CD14-positive monocyte (primary cell): Measurements from ENCODE around the gene OR6S1. TPM values are rescaled to one million over a fixed set of nuclear protein-coding genes. Genes with fewer than 3 reads are reported as not detected.

ENCODE experiments used
- DNase-seq, 3 donors: peaks; one replicate each; pipeline ENCODE4 v3.0.0-alpha.2; 2011 to 2022
- H2AFZ ChIP-seq: 2 replicates; pipeline ENCODE4 v1.6.0; 2012; ENCODE audit warnings: mild to moderate bottlenecking, low read depth, low read length, inconsistent platforms; ENCODE audit not compliant: insufficient read depth, poor library complexity, severe bottlenecking
- H3K27ac ChIP-seq, 2 donors: 1 replicate in 1 of 2; 2 replicates in 1 of 2; pipeline ENCODE4 v1.5.1; 2012 to 2013; ENCODE audit warnings: low read length in 2 of 2, control low read depth in 1 of 2, inconsistent platforms in 1 of 2, low read depth in 1 of 2, mild to moderate bottlenecking in 1 of 2
- H3K27me3 ChIP-seq, 2 donors: one replicate each; pipeline versions ENCODE4 v1.6.0 to v1.6.1; 2011 to 2013; ENCODE audit warnings: low read length in 2 of 2; ENCODE audit not compliant: control insufficient read depth in 2 of 2, insufficient read depth in 2 of 2
- H3K36me3 ChIP-seq, 2 donors: replicated peaks in 1 of 2; 1 replicate in 1 of 2; 2 replicates in 1 of 2; pipeline versions ENCODE4 v1.5.1 to v1.6.1; 2012 to 2013; ENCODE audit warnings: low read length in 2 of 2, control low read depth in 1 of 2, inconsistent platforms in 1 of 2, mild to moderate bottlenecking in 1 of 2; ENCODE audit not compliant: insufficient read depth in 2 of 2, control insufficient read depth in 1 of 2
- H3K4me1 ChIP-seq, 2 donors: 1 replicate in 1 of 2; 2 replicates in 1 of 2; pipeline versions ENCODE4 v1.5.1 to v1.6.1; 2012 to 2013; ENCODE audit warnings: low read length in 2 of 2, control low read depth in 1 of 2, inconsistent platforms in 1 of 2, mild to moderate bottlenecking in 1 of 2, moderate library complexity in 1 of 2; ENCODE audit not compliant: insufficient read depth in 2 of 2, control insufficient read depth in 1 of 2
- H3K4me2 ChIP-seq: replicated peaks from 2 replicates; pipeline ENCODE3; 2012; ENCODE audit warnings: low read length, moderate library complexity, mild to moderate bottlenecking; ENCODE audit not compliant: poor library complexity, severe bottlenecking; ENCODE audit errors: extremely low read depth
- H3K4me3 ChIP-seq, 3 experiments: fragments of 200-600 bp in 1 of 3; sonication (generic) in 1 of 3; replicated peaks in 1 of 3; 1 replicate in 2 of 3; 2 replicates in 1 of 3; pipeline ENCODE4 v1.5.1; 2011 to 2013; ENCODE audit warnings: low read length in 3 of 3, mild to moderate bottlenecking in 3 of 3, control low read depth in 2 of 3, low read depth in 2 of 3, inconsistent platforms in 1 of 3, moderate library complexity in 1 of 3
- H3K79me2 ChIP-seq: 2 replicates; pipeline ENCODE4 v1.6.0; 2012; ENCODE audit warnings: mild to moderate bottlenecking, control low read depth, inconsistent platforms, low read length, moderate library complexity; ENCODE audit not compliant: insufficient read depth
- H3K9ac ChIP-seq: 2 replicates; pipeline ENCODE4 v1.6.0; 2017; ENCODE audit warnings: low read length, mild to moderate bottlenecking; ENCODE audit not compliant: insufficient read depth, poor library complexity, severe bottlenecking
- H3K9me3 ChIP-seq, 2 donors: replicated peaks in 1 of 2; 1 replicate in 1 of 2; 2 replicates in 1 of 2; pipeline versions ENCODE4 v1.5.1 to v1.6.1; 2012 to 2013; ENCODE audit warnings: low read length in 2 of 2, control low read depth in 1 of 2; ENCODE audit not compliant: control insufficient read depth in 1 of 2, insufficient read depth in 1 of 2
- H4K20me1 ChIP-seq: 2 replicates; pipeline ENCODE4 v1.6.0; 2012; ENCODE audit warnings: mild to moderate bottlenecking, low read length, control low read depth, moderate library complexity; ENCODE audit not compliant: insufficient read depth
- H3K27ac Mint-ChIP-seq, 7 donors: one replicate each; pipeline ENCODE4 v1.8.0; 2020; ENCODE audit warnings: mild to moderate bottlenecking in 7 of 7, mixed read lengths in 7 of 7, moderate library complexity in 6 of 7, inconsistent platforms in 2 of 7
- H3K27me3 Mint-ChIP-seq, 3 donors: one replicate each; pipeline ENCODE4 v1.8.0; 2021 to 2022; ENCODE audit warnings: low read depth in 3 of 3, mild to moderate bottlenecking in 3 of 3, mixed read lengths in 3 of 3, moderate library complexity in 3 of 3, inconsistent platforms in 1 of 3
- H3K36me3 Mint-ChIP-seq, 2 donors: one replicate each; pipeline ENCODE4 v1.8.0; 2020; ENCODE audit warnings: mixed read lengths in 2 of 2, inconsistent platforms in 1 of 2, mild to moderate bottlenecking in 1 of 2
- H3K4me1 Mint-ChIP-seq: one replicate; pipeline ENCODE4 v1.8.0; 2020; ENCODE audit warnings: mild to moderate bottlenecking, mixed read lengths
- H3K4me3 Mint-ChIP-seq, 2 donors: one replicate each; pipeline ENCODE4 v1.8.0; 2020; ENCODE audit warnings: mild to moderate bottlenecking in 2 of 2, mixed read lengths in 2 of 2, moderate library complexity in 1 of 2
- H3K9me3 Mint-ChIP-seq, 7 donors: one replicate each; pipeline ENCODE4 v1.8.0; 2020 to 2022; ENCODE audit warnings: mixed read lengths in 7 of 7, mild to moderate bottlenecking in 6 of 7, moderate library complexity in 6 of 7, inconsistent platforms in 2 of 7
- CTCF ChIP-seq: fragments of 200-600 bp; IDR thresholded peaks from one replicate; pipeline ENCODE4 v1.8.0; 2022; ENCODE audit warnings: antibody characterized with exemption, mild to moderate bottlenecking
- WGBS: methylation state at CpG from one replicate; pipeline ENCODE4 v1.1.5; 2013; ENCODE audit warnings: missing lambda C conversion rate; ENCODE audit not compliant: insufficient coverage; 5-methylcytosine and 5-hydroxymethylcytosine counted together
- intact Hi-C, 2 donors: fragments of 100-400 bp; cut with micrococcal nuclease; formaldehyde crosslinking; loops; one replicate each; pipeline versions ENCODE4 v1.15.0 to v1.15.1; 2023
- polyA plus RNA-seq, 3 donors: library from polyadenylated mRNA; depleted of rRNA in 1 of 3; unstranded in 2 of 3; stranded (reverse) in 1 of 3; fragments of 300-500 nt in 2 of 3; fragments of >200 nt in 1 of 3; fragmentation: Illumina TruSeq in 2 of 3; gene quantifications; 1 replicate in 2 of 3; 2 replicates in 1 of 3; pipeline ENCODE4 v1.2.3, GENCODE V29; 2012 to 2021

OR6S1 gene
- polyA plus RNA-seq, 3 donors, result not detected

- no peak overlapping the region for H2AFZ ChIP-seq
- intact Hi-C loops, result loop anchor here in 1 of 2 donors (10.0 kb wide), 1 partner anchor 169 kb away; the partner anchor contains the start of gene RNASE6
- no peaks in the 10 kb centered on the region for H4K20me1 ChIP-seq
- no peak overlapping the region for H3K27ac ChIP-seq
- no peaks in the 10 kb centered on the region for H3K79me2 ChIP-seq
- 100% methylated on average over 3 of the region's 5 CpGs for WGBS
- DNase-seq, result no peak
- no peak overlapping the region for H3K9ac ChIP-seq
- no peaks in the 10 kb centered on the region for H3K9me3 ChIP-seq
- peaks cover 43 to 48% of the 10 kb centered on the region in 2 donors for H3K4me1 ChIP-seq
- Mint-ChIP-seq H3K9me3 (no peaks in the 10 kb centered on the region), H3K4me1 (peaks cover 21% of the 10 kb centered on the region), H3K36me3 (no peaks in the 10 kb centered on the region), H3K4me3 (no peak overlapping the region), H3K27ac (no peak overlapping the region), H3K27me3 (no peaks in the 10 kb centered on the region)
- no peaks in the 10 kb centered on the region for H3K27me3 ChIP-seq
- H3K4me3 ChIP-seq, result no peak overlapping the region
- no peak for TF ChIP-seq CTCF
- no peak overlapping the region for H3K4me2 ChIP-seq
- no peaks in the 10 kb centered on the region for H3K36me3 ChIP-seq
These were observed 25.5 kb downstream of the OR6S1 start for GRCh38 chr14:20615996-20616395.

GRCh38 chr14:20614038-20614840 lies 27.3 kb downstream of the OR6S1 start:
- H3K4me2 ChIP-seq, result peak overlapping the region; percentile 70
- H3K27me3 ChIP-seq, result no peaks in the 10 kb centered on the region
- H3K9me3 ChIP-seq, result no peaks in the 10 kb centered on the region
- H3K4me3 ChIP-seq, result peak overlapping the region; percentile 45 to 69 (median 58)
- no peak for TF ChIP-seq CTCF
- no peaks in the 10 kb centered on the region for H3K79me2 ChIP-seq
- no peaks in the 10 kb centered on the region for H4K20me1 ChIP-seq
- intact Hi-C loops, result loop anchor here in 1 of 2 donors (5.0 to 10.0 kb wide), 3 partner anchors 171 to 272 kb away; partner anchors contain the start of genes PARP2 and RNASE6
- peaks cover 21% of the 10 kb centered on the region for H3K4me1 Mint-ChIP-seq
- H3K27me3 Mint-ChIP-seq, result no peaks in the 10 kb centered on the region
- no peaks in the 10 kb centered on the region for H3K9me3 Mint-ChIP-seq
- no peak for DNase-seq
- no peaks in the 10 kb centered on the region for H3K36me3 Mint-ChIP-seq
- WGBS, result 49% methylated on average over 3 of the region's 17 CpGs
- H2AFZ ChIP-seq, result peak overlapping the region; percentile 74
- no peak overlapping the region for H3K9ac ChIP-seq
- no peak overlapping the region for H3K4me3 Mint-ChIP-seq
- H3K27ac ChIP-seq, result no peak overlapping the region
- peaks cover 55 to 61% of the 10 kb centered on the region in 2 donors for H3K4me1 ChIP-seq
- no peak overlapping the region for H3K27ac Mint-ChIP-seq
- H3K36me3 ChIP-seq, result no peaks in the 10 kb centered on the region
